GM12878 (cell line): ENCODE results near the gene TTLL11. TPM values are rescaled to one million over a fixed set of nuclear protein-coding genes. Genes with fewer than 3 reads are reported as not detected.

Experiments used
- ATAC-seq: fragments of 200-7000 bp; cut with Tn5 transposase; 3 replicates; pipeline ENCODE4 v1.9.1; 2020; ENCODE audit warnings: mild to moderate bottlenecking, moderate library complexity
- BruUV-seq: library from RNA; stranded (reverse); fragments of 400-500 nt; replicated peaks from 2 replicates; lab custom pipeline; 2021; lab: Mats Ljungman, UMichigan
- CTCF ChIA-PET: fragments of 300-600 bp; sonication (Branson Sonifier 250); formaldehyde crosslinking; extraction: SDS; loops from one replicate; lab custom pipeline; 2021; ENCODE audit warnings: inconsistent platforms; lab: Yijun Ruan, JAX
- POLR2A ChIA-PET: fragments of 350-600 bp; formaldehyde crosslinking; extraction: SDS; loops from one replicate; lab custom pipeline; 2021; ENCODE audit warnings: inconsistent platforms; lab: Charles Lee
- RAD21 ChIA-PET: fragments of 300-600 bp; sonication (Branson Sonifier 250); formaldehyde crosslinking; loops from one replicate; lab custom pipeline; 2023; ENCODE audit warnings: antibody characterized with exemption; ENCODE audit not compliant: unreplicated experiment; lab: Charles Lee
- SMC1A ChIA-PET: fragments of 300-600 bp; sonication (Branson Sonifier 250); formaldehyde crosslinking; loops from one replicate; lab custom pipeline; 2023; ENCODE audit not compliant: unreplicated experiment, uncharacterized antibody; lab: Charles Lee
- DNase-seq: peaks from one replicate; pipeline ENCODE4 v3.0.0-alpha.2; 2011; ENCODE audit warnings: low read depth, low spot score
- FAIRE-seq: peaks from 3 replicates; lab custom pipeline; 2011; peaks lifted over from hg19 to GRCh38; lab: Jason Lieb, UNC
- H2AFZ ChIP-seq: 2 replicates; pipeline ENCODE4 v1.6.0; 2011; ENCODE audit warnings: low read depth, low read length, control low read depth; ENCODE audit not compliant: control insufficient read depth
- H3K27ac ChIP-seq: 2 replicates; pipeline ENCODE4 v1.5.1; 2011; ENCODE audit warnings: control low read depth; ENCODE audit not compliant: control insufficient read depth, insufficient read depth
- H3K27me3 ChIP-seq, 2 experiments: replicated peaks in 1 of 2; 2 replicates each; pipeline versions ENCODE4 v1.6.0 to v1.6.1; 2011; ENCODE audit warnings: low read length in 1 of 2; ENCODE audit not compliant: control insufficient read depth in 2 of 2, insufficient read depth in 2 of 2
- H3K36me3 ChIP-seq, 2 experiments: 2 replicates each; pipeline ENCODE4 v1.5.1; 2011; ENCODE audit warnings: low read length in 1 of 2; ENCODE audit not compliant: control insufficient read depth in 2 of 2, insufficient read depth in 2 of 2
- H3K4me1 ChIP-seq: 2 replicates; pipeline ENCODE4 v1.6.1; 2011; ENCODE audit warnings: mild to moderate bottlenecking, low read length, moderate library complexity, mixed read lengths; ENCODE audit not compliant: control insufficient read depth, insufficient read depth
- H3K4me2 ChIP-seq: 2 replicates; pipeline ENCODE4 v1.6.0; 2011; ENCODE audit warnings: control low read depth; ENCODE audit not compliant: control insufficient read depth, insufficient read depth
- H3K4me3 ChIP-seq: fragments of 200-600 bp; sonication (generic); 2 replicates; pipeline ENCODE4 v1.5.1; 2016
- H3K79me2 ChIP-seq: 2 replicates; pipeline ENCODE4 v1.6.0; 2011; ENCODE audit warnings: low read length; ENCODE audit not compliant: control insufficient read depth, insufficient read depth
- H3K9ac ChIP-seq: 2 replicates; pipeline ENCODE4 v1.8.0; 2011; ENCODE audit warnings: low read length, control low read depth, mixed read lengths; ENCODE audit not compliant: control insufficient read depth, insufficient read depth
- H3K9me3 ChIP-seq: replicated peaks from 3 replicates; pipeline ENCODE4 v1.5.1; 2011; ENCODE audit warnings: mild to moderate bottlenecking, low read length; ENCODE audit not compliant: control insufficient read depth, insufficient read depth
- H4K20me1 ChIP-seq: 2 replicates; pipeline ENCODE4 v1.6.0; 2011; ENCODE audit not compliant: control insufficient read depth, insufficient read depth
- BCL11A ChIP-seq: IDR thresholded peaks from 2 replicates; pipeline ENCODE4 v1.6.1; 2011; ENCODE audit warnings: low read depth, low read length
- CBX5 ChIP-seq: sonication (generic); IDR thresholded peaks from 2 replicates; pipeline ENCODE4 v1.6.1; 2016; ENCODE audit warnings: low read depth, moderate library complexity, mild to moderate bottlenecking, inconsistent platforms
- HDAC6 ChIP-seq: fragments of 200-600 bp; sonication (generic); IDR thresholded peaks from one replicate; pipeline ENCODE4 v1.8.0; 2017; ENCODE audit warnings: antibody characterized with exemption; ENCODE audit not compliant: unreplicated experiment
- NFIC ChIP-seq: IDR thresholded peaks from 2 replicates; pipeline ENCODE4 v1.6.1; 2012; ENCODE audit warnings: low read depth, mild to moderate bottlenecking, inconsistent platforms, low read length, moderate library complexity
- PBX3 ChIP-seq: IDR thresholded peaks from 2 replicates; pipeline ENCODE4 v1.6.1; 2011; ENCODE audit warnings: mild to moderate bottlenecking, low read depth, low read length, moderate library complexity; ENCODE audit not compliant: insufficient replicate concordance
- SUZ12 ChIP-seq: fragments of 200-600 bp; sonication (generic); IDR thresholded peaks from one replicate; pipeline ENCODE4 v1.6.1; 2018; ENCODE audit warnings: antibody characterized with exemption, mild to moderate bottlenecking; ENCODE audit not compliant: unreplicated experiment
- ZBTB11 ChIP-seq: fragments of 450-650 bp; formaldehyde crosslinking; IDR thresholded peaks from 2 replicates; pipeline ENCODE4 v1.5.0; 2022; ENCODE audit warnings: mild to moderate bottlenecking, missing genetic modification characterization
- ZNF622 ChIP-seq: fragments of 450-650 bp; IDR thresholded peaks from 2 replicates; pipeline ENCODE4 v1.6.1; 2017; ENCODE audit warnings: mild to moderate bottlenecking, inconsistent platforms
- WGBS: methylation state at CpG from one replicate; pipeline ENCODE4 v1.1.6; 2016; ENCODE audit warnings: low lambda C conversion rate; ENCODE audit not compliant: insufficient replicate concordance, insufficient coverage; ENCODE audit errors: missing lambda C conversion rate; 5-methylcytosine and 5-hydroxymethylcytosine counted together
- in situ Hi-C: fragments of 300-500 bp; cut with MboI; formaldehyde crosslinking; loops from 9 replicates; pipeline ENCODE4 v1.14.3; 2018; ENCODE audit warnings: mixed read lengths
- intact Hi-C: fragments of 100-400 bp; cut with micrococcal nuclease; formaldehyde crosslinking; loops from one replicate; pipeline ENCODE4 v1.14.2; 2022; ENCODE audit not compliant: unreplicated experiment
- polyA plus RNA-seq, 11 experiments: library from polyadenylated mRNA; depleted of rRNA in 4 of 11; unstranded in 6 of 11; stranded (reverse) in 5 of 11; fragments of >200 nt; fragmentation: Nextera tagmentation in 4 of 11; fragmentation: Illumina TruSeq in 1 of 11; extraction: Ambion mirVana in 4 of 11; extraction: Trizol in 1 of 11; gene quantifications; 1 replicate in 1 of 11; 2 replicates in 10 of 11; pipeline versions ENCODE4 v1.2.1 to v1.2.3, GENCODE V29; 2011 to 2016; ENCODE audit warnings: inconsistent platforms in 2 of 11, missing spikeins in 2 of 11, low read depth in 1 of 11
- total RNA-seq, 4 experiments: library from RNA; depleted of rRNA in 3 of 4; stranded (reverse); fragments of >200 nt in 3 of 4; fragmentation: Illumina TruSeq in 1 of 4; extraction: Trizol in 1 of 4; gene quantifications; 2 replicates each; pipeline versions ENCODE4 v1.2.1 to v1.2.3, GENCODE V29; 2013 to 2021

The TTLL11 gene
- total and polyA plus RNA-seq, 10 of the 15 experiments (the other 5 are each of a cell fraction or from before 2014, with no cell fraction given), result 1.2 to 3.7 (median 2.9) TPM

- Histone ChIP-seq H3K36me3 (no peaks in the 10 kb centered on the region), H3K9me3 (no peaks in the 10 kb centered on the region; the same call in 2 of the 3 replicates), H3K27ac (no peak overlapping the region), H3K9ac (no peak overlapping the region)
- in situ Hi-C loops, result no loop called here
- no peak for ATAC-seq
- POLR2A ChIA-PET, result no interaction called here
- no peak for TF ChIP-seq PBX3
- no peak for TF ChIP-seq BCL11A
- no peak for TF ChIP-seq SUZ12
- TF ChIP-seq NFIC, result no peak
- TF ChIP-seq ZBTB11, result no peak
- TF ChIP-seq HDAC6, result no peak
- no peak for TF ChIP-seq CBX5
- TF ChIP-seq ZNF622, result no peak
- TF ChIP-seq, all 136 proteins: peak for 0
- FAIRE-seq (no peak), DNase-seq (no peak)
- RAD21 ChIA-PET, result no interaction called here
- intact Hi-C loops, result no loop called here
- no peak overlapping the region for H2AFZ ChIP-seq
- CTCF ChIA-PET, result no interaction called here
- WGBS, result 85% methylated on average over 8 of the region's 8 CpGs
- no peaks in the 10 kb centered on the region; a peak in 1 of 4 replicates for H3K27me3 ChIP-seq
- H3K4me2 ChIP-seq, result no peak overlapping the region
- H3K79me2 ChIP-seq, result no peaks in the 10 kb centered on the region
- no peak overlapping the region for H3K4me3 ChIP-seq
- no TSS peak for BruUV-seq
- SMC1A ChIA-PET, result interaction anchor here (0.6 kb wide), 1 partner anchor 275 kb away, joined by 3 read pairs; no protein-coding TSS in a partner anchor
- no peaks in the 10 kb centered on the region for H4K20me1 ChIP-seq
- peaks cover 9% of the 10 kb centered on the region for H3K4me1 ChIP-seq
These were observed 125.1 kb downstream of the TTLL11 start for GRCh38 chr9:121968056-121968455.
